Thoracic aorta (tissue), 2 donors: ENCODE results near the gene SPEG. TPM values are rescaled to one million over a fixed set of nuclear protein-coding genes. Genes with fewer than 3 reads are reported as not detected.

Experiments
- ATAC-seq: fragments of 150-250 bp; one replicate; pipeline ENCODE4 v1.8.0; 2017; ENCODE audit warnings: low read depth; ENCODE audit not compliant: insufficient number of reproducible peaks, low FRiP score
- DNase-seq: peaks from one replicate; pipeline ENCODE4 v3.0.0-alpha.2; 2020; ENCODE audit warnings: low spot score
- H3K27ac ChIP-seq, 2 donors: fragments of 200-600 bp; sonication (generic); 1 replicate in 1 of 2; 2 replicates in 1 of 2; pipeline ENCODE4 v1.5.1; 2016; ENCODE audit warnings: mild to moderate bottlenecking in 2 of 2, moderate library complexity in 2 of 2
- H3K27me3 ChIP-seq: fragments of 200-600 bp; sonication (generic); replicated peaks from 2 replicates; pipeline ENCODE4 v1.6.0; 2016; ENCODE audit warnings: mild to moderate bottlenecking; ENCODE audit not compliant: insufficient read depth
- H3K36me3 ChIP-seq: fragments of 200-600 bp; sonication (generic); one replicate; pipeline ENCODE4 v1.5.1; 2016
- H3K4me1 ChIP-seq, 2 donors: fragments of 200-600 bp; sonication (generic); 1 replicate in 1 of 2; 2 replicates in 1 of 2; pipeline versions ENCODE4 v1.5.1 to v1.6.0; 2016; ENCODE audit warnings: low read depth in 2 of 2, mild to moderate bottlenecking in 1 of 2; ENCODE audit not compliant: control insufficient read depth in 1 of 2
- H3K4me3 ChIP-seq: fragments of 200-600 bp; sonication (generic); 2 replicates; pipeline ENCODE4 v1.5.1; 2016; ENCODE audit warnings: mild to moderate bottlenecking
- H3K9me3 ChIP-seq: fragments of 200-600 bp; sonication (generic); 2 replicates; pipeline ENCODE4 v1.5.1; 2016
- total RNA-seq, 2 donors: library from RNA; depleted of rRNA; stranded (reverse); fragments of >200 nt; gene quantifications; one replicate each; pipeline versions ENCODE4 v1.1.0 to v1.2.3, GENCODE V29; 2016
- TF ChIP-seq, protein P1 (sequence below): fragments of 200-600 bp; sonication (generic); IDR thresholded peaks from one replicate; pipeline ENCODE4 v1.5.1; 2019; ENCODE audit warnings: antibody characterized with exemption

The SPEG gene
- total RNA-seq, 2 donors from 2014 or later = 426 to 455 TPM

DNA sequence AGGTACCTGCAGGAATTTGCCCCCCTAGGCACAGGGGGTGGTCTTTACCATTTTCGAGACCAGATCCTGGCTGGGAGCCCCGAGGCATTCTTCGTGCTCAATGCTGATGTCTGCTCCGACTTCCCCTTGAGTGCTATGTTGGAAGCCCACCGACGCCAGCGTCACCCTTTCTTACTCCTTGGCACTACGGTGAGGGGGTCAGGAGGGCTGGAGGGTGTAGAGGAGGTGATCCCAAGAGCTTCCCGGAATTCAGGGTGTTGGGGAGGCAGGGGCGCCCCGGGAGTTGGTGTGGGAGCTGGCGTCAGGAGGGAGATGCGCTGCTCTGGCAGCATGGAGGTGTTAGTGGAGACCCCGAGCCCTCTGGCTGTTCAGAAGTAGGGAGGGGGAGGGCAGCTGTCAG, 67.2 kb downstream of the SPEG start:
- Histone ChIP-seq H3K27ac (no peak overlapping the region), H3K4me3 (no peak overlapping the region), H3K36me3 (peaks cover 34% of the 10 kb centered on the region), H3K4me1 (peaks cover 12 to 24% of the 10 kb centered on the region in 2 donors), H3K9me3 (no peaks in the 10 kb centered on the region), H3K27me3 (no peaks in the 10 kb centered on the region)
- TF ChIP-seq, protein P1, sequence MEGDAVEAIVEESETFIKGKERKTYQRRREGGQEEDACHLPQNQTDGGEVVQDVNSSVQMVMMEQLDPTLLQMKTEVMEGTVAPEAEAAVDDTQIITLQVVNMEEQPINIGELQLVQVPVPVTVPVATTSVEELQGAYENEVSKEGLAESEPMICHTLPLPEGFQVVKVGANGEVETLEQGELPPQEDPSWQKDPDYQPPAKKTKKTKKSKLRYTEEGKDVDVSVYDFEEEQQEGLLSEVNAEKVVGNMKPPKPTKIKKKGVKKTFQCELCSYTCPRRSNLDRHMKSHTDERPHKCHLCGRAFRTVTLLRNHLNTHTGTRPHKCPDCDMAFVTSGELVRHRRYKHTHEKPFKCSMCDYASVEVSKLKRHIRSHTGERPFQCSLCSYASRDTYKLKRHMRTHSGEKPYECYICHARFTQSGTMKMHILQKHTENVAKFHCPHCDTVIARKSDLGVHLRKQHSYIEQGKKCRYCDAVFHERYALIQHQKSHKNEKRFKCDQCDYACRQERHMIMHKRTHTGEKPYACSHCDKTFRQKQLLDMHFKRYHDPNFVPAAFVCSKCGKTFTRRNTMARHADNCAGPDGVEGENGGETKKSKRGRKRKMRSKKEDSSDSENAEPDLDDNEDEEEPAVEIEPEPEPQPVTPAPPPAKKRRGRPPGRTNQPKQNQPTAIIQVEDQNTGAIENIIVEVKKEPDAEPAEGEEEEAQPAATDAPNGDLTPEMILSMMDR = no peak
- no peak for DNase-seq
- ATAC-seq = no peak

DNA sequence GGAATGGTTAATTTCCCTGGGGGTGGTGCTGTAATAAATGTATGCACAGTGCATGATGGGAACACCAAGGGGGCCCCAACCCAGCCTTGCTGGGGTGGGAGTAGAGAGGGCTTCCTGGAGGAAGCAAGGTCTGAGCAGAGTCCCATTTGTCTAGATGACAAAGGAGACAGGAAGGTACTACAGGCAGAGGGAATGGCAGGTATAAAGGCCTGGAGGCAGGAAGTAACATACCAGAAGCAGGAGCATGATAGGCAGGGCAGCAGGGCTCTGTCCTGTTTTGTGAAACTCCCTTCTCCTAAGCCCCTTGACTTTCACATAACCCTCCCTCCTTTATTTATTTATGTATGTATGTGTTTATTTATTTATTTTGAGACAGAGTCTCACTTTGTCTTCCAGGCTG, 68.0 kb downstream of the SPEG start:
- no peak for DNase-seq

GRCh38 chr2:219505585-219505984, 70.9 kb downstream of the SPEG start:
- Histone ChIP-seq H3K4me1 (peaks cover 16 to 31% of the 10 kb centered on the region in 2 donors), H3K36me3 (peaks cover 35% of the 10 kb centered on the region), H3K4me3 (no peak overlapping the region), H3K27ac (no peak overlapping the region), H3K9me3 (no peaks in the 10 kb centered on the region), H3K27me3 (no peaks in the 10 kb centered on the region)
- ATAC-seq (no peak), DNase-seq (no peak)
- TF ChIP-seq, protein P1 = no peak

More for the DNA sequence above, 68.0 kb downstream of the SPEG start:
- Histone ChIP-seq H3K4me1 (peaks cover 6 to 17% of the 10 kb centered on the region in 2 donors), H3K4me3 (no peak overlapping the region), H3K9me3 (no peaks in the 10 kb centered on the region), H3K27me3 (no peaks in the 10 kb centered on the region), H3K36me3 (peaks cover 35% of the 10 kb centered on the region), H3K27ac (no peak overlapping the region)
- ATAC-seq = no peak
- TF ChIP-seq, protein P1 = no peak

DNA sequence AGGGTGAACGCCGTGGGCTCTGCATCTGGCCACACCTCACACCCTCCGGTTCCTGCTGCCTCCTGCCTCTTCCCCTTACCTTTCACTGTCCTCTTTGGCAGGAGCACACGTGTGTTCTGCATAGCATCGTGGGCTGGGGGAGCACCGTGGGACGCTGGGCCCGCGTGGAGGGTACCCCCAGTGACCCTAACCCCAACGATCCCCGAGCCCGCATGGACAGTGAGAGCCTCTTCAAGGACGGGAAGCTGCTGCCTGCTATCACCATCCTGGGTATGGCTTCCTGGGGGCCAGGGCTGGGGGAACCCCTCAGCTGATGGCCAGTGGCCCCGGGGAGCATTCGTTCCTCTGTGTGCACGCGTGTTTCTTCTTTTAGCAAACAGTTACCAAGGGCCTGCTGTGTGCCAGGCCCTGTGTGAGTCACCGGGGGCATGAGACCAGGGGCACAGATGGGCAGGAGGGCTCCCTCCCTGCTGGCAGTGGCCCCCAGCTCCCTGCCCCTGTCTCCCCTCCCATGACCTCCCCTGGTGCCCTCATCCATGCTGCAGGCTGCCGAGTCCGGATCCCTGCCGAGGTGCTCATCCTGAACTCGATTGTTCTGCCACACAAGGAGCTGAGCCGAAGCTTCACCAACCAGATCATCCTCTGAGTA, 71.6 kb downstream of the SPEG start:
- Histone ChIP-seq H3K27me3 (no peaks in the 10 kb centered on the region), H3K4me1 (peaks cover 16 to 31% of the 10 kb centered on the region in 2 donors), H3K9me3 (no peaks in the 10 kb centered on the region), H3K4me3 (no peak overlapping the region), H3K36me3 (peaks cover 34% of the 10 kb centered on the region), H3K27ac (no peak overlapping the region)
- ATAC-seq (no peak), DNase-seq (no peak)
- TF ChIP-seq, protein P1 = no peak

DNA sequence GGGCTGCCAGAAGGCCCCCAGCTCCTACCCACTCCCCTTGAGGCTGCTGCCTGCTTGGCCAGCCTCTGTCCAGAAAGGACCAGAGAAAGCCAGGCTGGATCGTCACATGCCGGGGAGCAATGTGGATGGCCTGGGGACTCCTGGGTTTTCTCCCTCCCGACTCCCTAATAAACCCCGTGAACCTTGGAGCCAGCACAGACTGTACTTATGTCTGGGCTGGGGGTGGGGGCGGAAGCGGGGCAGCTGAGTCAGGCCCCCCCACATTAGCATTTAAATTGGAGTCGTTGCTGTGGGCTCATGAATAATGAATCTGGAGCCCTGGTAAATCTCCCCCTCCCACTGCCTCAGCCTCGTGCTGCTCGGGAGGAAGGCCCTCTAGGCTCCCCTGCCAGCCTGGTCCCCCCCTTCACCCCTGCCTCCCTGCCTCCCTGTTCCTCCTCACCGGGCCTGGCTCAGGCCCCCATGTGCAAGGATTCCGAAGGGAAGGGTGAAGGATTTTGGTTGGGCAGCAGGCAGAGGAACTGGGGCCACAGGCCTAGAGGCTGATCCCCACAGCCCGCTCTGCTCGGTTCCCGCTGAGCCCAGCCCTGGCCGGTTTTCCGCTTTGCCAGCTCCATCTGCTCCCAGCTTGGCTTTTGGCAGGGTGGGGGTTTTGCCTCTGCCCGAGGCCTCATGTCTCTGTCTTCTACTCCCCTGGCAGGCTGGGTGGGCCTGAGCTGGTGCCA, 72.3 kb downstream of the SPEG start:
- Histone ChIP-seq H3K27ac (no peak overlapping the region), H3K27me3 (no peaks in the 10 kb centered on the region), H3K4me3 (no peak overlapping the region), H3K36me3 (peaks cover 32% of the 10 kb centered on the region), H3K9me3 (no peaks in the 10 kb centered on the region), H3K4me1 (peaks cover 16 to 31% of the 10 kb centered on the region in 2 donors)
- no peak for DNase-seq
- TF ChIP-seq, protein P1 = no peak
- ATAC-seq = no peak
